Measurements from ENCODE around the gene PNPLA7. TPM values are rescaled to one million over a fixed set of nuclear protein-coding genes. Genes with fewer than 3 reads are reported as not detected.

Gene PNPLA7
- total RNA-seq, 4 donors from 2014 or later: 24.1 to 44.3 (median 28.2) TPM

DNA sequence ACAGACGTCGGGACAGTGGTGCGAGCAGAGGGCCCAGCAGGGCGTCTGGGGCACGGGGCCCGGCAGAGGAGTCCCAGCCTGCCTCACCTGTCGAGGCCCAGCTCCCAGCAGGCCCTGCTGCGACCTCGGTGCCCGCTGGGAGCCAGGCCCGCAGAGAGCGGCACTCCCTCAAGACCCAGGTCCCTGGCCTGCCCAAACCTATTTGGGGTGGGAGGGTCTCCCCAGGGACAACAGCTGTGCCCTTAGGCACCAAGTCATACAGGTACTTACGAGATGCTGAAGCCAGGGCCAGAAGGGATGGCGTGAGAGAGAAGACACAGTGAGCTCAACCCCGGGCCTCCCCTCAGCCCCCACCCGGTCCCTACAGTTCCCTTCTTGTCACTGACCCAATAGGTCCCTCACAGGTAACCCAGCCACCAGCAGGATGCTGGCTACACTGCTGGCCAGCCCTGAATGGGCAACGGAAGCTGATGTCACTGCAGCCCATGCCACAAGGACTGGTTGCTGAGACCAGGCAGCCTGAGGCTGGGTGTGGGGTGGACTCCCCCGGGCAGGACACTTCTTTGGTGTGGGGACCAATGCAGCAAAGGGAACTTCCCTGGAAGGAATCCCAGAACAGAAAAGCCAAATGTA, 94.7 kb downstream of the PNPLA7 start:
- TF ChIP-seq POLR2A (IDR thresholded peaks at IDR 0.05) (no peak), CTCF (IDR thresholded peaks at IDR 0.05) (no peak)
- H3K4me3 ChIP-seq (ENCODE audit: low read depth, poor library complexity, severe bottlenecking): no peak overlapping the region
- WGBS, 2 donors: 67 to 76% methylated on average over 7 to 18 of the region's 18 CpGs
- DNase-seq (ENCODE audit: low spot score in 2 of 2): peak in 1 of 2 donors; percentile 87
- intact Hi-C loops (cut with DNase I; ENCODE audit: low total_unique reads): loop anchor here (5.0 kb wide), 1 partner anchor 157 kb away; no protein-coding TSS in a partner anchor

DNA sequence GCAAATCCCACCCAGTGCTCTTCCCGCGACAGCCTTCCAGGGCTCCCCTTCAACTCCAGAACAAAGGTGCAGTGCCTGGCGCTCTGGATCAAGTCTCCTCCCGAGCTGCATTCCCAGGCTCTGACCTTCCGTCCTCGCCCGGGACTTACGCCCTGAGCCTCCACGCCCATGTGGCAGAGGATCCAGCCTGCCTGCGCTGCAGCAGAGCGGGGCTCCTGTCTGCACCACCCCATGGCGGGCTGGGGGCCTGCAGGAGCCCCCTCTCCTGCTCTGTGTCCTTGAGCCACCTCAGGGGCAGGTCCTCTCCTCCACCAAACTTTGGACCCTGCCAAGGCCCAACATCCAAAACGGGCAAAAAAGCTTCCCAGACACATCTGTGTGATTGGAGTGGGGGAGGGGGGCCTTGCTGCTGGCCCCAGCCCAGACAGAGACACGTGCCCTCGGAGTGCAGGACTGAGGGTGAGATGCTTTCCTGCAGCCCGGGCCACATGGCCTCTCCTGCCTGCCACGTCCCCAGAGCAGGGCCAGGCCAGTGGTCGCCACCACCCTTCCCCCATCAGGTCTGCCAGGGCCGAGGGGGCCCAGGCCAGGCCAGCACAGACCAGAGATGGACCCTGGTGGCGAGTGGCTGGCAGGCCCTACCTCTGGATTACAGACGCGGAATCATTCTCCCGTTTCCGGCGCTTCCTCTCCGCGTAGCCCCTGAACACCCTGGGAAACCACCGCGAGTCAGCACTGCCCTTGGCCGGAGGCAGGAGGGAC, 95.4 kb downstream of the PNPLA7 start:
- WGBS, 2 donors: 50 to 64% methylated on average over 27 to 30 of the region's 30 CpGs
- peak in 1 of 2 donors; percentile 89 for DNase-seq (ENCODE audit: low spot score in 2 of 2)
- intact Hi-C loops (cut with DNase I; ENCODE audit: low total_unique reads): loop anchor here (5.0 kb wide), 1 partner anchor 158 kb away; no protein-coding TSS in a partner anchor
- no peak for TF ChIP-seq POLR2A (IDR thresholded peaks at IDR 0.05)
- no peak for TF ChIP-seq CTCF (IDR thresholded peaks at IDR 0.05)
- H3K4me3 ChIP-seq (ENCODE audit: low read depth, poor library complexity, severe bottlenecking): no peak overlapping the region

- intact Hi-C loops (cut with DNase I; ENCODE audit: low total_unique reads): no loop called here
- WGBS, 2 donors: 7 to 20% methylated on average over 9 to 16 of the region's 24 CpGs
- peak; percentile 75 to 95 for DNase-seq (ENCODE audit: low spot score in 2 of 2)
- peak overlapping the region; percentile 26 for H3K4me3 ChIP-seq (ENCODE audit: low read depth, poor library complexity, severe bottlenecking)
- TF ChIP-seq POLR2A (IDR thresholded peaks at IDR 0.05) (no peak), CTCF (IDR thresholded peaks at IDR 0.05) (no peak)
Observed at GRCh38 chr9:137454145-137454596, 96.0 kb downstream of the PNPLA7 start.

DNA sequence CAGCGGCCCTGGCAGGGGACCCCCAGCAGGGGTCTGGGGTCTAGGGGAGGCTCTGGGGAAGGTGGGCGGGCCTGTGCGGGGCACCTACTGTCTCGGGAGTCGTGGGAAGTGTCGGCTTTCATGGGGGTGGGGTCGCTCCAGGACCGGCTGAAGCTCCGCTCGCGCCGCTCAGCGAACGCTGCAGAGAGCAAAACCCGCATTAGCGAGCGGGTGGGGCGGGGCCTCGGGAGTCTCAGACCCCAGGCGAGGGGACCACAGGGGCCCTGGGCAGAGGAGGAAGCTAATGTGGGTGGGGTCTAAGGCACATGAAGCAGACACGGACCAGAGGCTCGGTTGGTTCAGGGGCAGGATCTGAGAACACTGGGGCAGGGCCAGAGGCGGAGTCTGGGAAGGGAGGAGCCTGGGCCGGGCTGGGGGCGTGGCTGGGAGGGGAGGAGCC, 96.5 kb downstream of the PNPLA7 start:
- intact Hi-C loops (cut with DNase I; ENCODE audit: low total_unique reads): no loop called here
- no peak for TF ChIP-seq POLR2A (IDR thresholded peaks at IDR 0.05)
- no peak for TF ChIP-seq CTCF (IDR thresholded peaks at IDR 0.05)
- no peak overlapping the region for H3K4me3 ChIP-seq (ENCODE audit: low read depth, poor library complexity, severe bottlenecking)
- DNase-seq (ENCODE audit: low spot score in 2 of 2): peak; percentile 81 to 95
- WGBS, 2 donors: 23 to 28% methylated on average over 24 to 25 of the region's 25 CpGs

DNA sequence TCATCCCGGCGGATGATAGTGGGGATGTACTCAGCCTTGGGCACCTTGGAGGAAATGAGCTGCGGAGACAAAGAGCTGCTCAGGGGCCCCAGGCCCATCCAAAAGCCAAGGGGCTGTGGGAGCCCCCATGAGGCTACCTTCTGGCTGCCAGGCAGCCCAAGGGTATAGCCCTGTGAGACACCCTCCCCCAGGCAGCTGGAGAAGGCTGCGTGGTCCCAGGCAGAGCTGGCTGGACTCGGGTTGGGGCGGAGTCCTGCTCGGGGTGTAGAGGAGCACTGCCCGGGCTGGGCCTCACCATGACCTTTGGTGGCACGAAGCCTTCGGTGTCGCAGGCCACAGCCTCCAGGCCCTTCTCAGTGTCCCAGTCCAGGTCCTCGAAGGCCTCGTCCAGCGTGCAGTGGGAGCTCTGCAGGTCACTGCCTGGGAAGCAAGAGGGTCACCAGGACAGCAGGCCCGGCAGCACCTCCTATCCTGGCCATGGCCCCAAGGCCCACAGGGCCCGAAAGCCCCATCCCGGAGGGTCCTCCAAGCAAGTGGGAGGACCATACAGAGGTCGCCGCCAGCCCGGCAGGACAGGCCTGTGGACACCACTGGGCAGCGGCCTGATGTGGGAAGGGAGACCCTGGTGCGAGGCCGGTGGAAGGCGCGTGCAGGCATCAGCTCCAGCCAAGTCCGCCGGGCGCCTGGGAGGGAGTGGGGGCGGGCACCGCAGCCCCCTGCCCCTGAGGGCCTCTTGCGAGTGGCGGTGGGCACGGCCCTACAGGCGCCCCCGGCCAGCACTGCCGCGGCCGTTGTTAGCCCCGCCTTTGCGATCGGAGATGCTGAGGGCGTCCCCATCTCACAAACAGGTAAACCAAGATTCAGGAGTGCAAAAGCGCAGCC, 97.2 kb downstream of the PNPLA7 start:
- peak in 1 of 2 donors; percentile 89 for DNase-seq (ENCODE audit: low spot score in 2 of 2)
- no peak overlapping the region for H3K4me3 ChIP-seq (ENCODE audit: low read depth, poor library complexity, severe bottlenecking)
- TF ChIP-seq POLR2A (IDR thresholded peaks at IDR 0.05): no peak
- TF ChIP-seq CTCF (IDR thresholded peaks at IDR 0.05): no peak
- intact Hi-C loops (cut with DNase I; ENCODE audit: low total_unique reads): no loop called here
- 76 to 95% methylated on average over 22 to 30 of the region's 43 CpGs for WGBS, 2 donors

Measured in lower leg skin (tissue), 4 donors.